Activated CD4-positive, alpha-beta T cell treated with anti-CD3 and anti-CD28 coated beads, Interleukin-2, amount 50 U/mL, for 48 hours (primary cell): ENCODE results near the gene RTN4R.

Experiments used
- DNase-seq, 2 experiments: peaks; one replicate each; pipeline ENCODE4 v3.0.0-alpha.2; 2020

Gene RTN4R

DNA sequence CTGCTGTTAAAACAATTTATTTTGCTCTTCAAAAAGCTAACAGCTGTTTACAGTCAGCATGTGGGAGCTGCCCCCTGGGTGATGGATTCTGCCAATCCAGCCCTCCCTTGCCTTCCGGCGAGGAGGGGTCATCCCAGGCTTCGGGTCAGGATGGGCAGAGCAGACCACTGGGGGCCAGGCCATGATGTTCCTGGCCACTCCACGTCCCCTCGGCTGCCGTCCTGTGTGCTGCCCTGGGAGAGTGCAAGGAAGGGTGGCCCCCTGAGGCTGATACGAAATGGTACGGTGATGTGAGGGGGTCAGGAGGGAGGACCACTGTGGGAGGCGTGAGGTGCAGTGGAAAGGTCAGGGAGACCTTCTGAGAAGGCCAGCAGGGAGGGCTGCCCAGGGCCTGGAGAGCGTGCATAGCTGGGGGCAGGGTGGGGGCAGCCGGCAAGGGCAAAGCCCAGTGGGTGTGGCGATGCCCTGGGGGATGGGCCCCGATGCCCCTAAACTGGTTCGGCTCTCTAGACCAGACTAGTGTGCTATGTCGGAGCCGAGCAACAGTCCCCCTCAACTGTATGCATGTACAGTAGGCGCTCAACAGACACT is 41.3 kb downstream of the RTN4R start:
- DNase-seq: no peak

DNA sequence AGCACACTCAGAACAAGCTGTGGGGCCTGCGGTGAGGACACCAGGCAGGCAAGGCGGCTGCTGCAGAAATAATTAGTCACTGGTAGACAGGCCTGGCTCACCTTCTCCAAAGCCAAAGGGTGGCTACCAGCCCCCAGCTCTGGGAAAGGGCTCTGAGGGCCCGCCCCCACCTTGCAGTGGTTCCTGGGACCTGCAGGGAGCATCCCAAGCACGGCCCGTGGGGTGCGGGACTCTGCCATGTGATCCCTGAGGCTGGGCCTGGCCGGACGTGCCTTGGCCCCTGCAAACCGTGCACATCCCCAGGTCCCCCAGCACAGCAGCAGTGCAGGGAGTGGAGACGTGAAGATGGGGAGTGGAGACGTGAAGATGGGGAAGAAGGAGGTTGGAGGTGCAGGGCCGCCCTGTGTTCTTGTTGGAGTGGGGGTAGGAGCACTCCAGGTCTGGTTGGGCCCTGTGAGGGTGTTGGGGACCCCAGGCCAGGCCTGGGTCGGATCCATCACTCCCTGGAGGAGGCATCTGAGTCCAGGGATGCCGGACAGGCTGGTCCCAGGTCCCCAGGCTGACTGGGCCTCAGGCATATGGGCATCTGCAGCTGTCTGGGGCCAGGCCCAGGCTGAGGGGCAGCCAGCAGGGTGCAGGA is 41.9 kb downstream of the RTN4R start:
- no peak for DNase-seq

DNA sequence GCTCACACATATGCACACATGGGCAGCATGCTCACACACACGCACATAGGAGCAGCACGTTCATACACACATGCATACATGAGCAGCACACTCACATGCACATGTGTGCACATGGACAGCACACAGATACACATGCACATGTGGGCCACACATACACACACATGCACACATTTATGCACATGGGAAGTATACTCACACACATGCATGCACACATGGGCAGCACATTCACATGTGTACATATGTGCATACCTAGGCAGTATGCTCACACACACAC is 42.5 kb downstream of the RTN4R start:
- DNase-seq: no peak

DNA sequence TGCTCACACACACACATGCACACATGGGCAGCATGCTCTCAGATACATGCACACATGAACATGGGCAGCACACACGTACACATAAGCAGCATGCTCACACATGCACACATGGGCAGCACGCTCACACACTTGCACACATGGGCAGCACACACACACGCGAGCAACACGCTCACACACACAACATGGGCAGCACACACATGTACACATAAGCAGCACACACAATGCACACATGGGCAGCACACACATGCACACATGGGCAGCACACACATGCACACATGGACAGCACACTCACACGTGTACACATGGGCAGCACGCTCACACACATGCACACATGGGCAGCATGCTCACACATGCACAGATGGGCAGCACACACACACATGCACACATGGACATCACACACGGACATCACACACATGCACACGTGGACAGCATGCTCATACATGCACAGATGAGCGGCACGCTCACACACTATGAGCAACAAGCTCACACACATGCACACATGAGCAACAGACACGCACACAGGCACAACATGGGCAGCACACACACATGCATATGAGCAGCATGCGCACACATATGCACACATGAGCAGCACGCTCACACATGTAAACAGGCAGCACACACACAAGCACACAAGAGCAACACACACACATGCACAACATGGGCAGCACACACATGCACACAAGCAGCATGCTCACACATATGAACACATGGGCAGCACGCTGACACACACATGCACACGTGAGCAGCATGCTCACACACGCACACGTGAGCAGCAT is 43.0 kb downstream of the RTN4R start:
- no peak for DNase-seq

DNA sequence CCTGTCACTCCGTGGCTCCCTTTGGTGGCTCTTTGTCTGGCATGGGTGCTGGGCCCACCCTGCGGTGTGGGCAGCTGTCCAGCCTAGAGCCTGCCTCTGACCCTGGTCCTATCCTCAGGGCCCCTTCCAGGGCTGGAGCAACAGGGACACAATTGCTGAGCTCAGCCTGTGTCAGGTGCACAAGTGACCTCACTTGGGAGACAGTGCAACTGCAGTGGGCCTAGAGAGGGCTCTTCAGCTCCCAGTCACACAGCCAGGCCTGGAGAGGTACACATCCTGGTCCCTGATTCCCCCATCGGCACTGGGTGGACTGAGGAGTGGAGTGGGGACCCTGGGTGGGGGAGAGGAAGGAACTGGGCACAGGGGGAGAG is 43.9 kb downstream of the RTN4R start:
- no peak for DNase-seq

DNA sequence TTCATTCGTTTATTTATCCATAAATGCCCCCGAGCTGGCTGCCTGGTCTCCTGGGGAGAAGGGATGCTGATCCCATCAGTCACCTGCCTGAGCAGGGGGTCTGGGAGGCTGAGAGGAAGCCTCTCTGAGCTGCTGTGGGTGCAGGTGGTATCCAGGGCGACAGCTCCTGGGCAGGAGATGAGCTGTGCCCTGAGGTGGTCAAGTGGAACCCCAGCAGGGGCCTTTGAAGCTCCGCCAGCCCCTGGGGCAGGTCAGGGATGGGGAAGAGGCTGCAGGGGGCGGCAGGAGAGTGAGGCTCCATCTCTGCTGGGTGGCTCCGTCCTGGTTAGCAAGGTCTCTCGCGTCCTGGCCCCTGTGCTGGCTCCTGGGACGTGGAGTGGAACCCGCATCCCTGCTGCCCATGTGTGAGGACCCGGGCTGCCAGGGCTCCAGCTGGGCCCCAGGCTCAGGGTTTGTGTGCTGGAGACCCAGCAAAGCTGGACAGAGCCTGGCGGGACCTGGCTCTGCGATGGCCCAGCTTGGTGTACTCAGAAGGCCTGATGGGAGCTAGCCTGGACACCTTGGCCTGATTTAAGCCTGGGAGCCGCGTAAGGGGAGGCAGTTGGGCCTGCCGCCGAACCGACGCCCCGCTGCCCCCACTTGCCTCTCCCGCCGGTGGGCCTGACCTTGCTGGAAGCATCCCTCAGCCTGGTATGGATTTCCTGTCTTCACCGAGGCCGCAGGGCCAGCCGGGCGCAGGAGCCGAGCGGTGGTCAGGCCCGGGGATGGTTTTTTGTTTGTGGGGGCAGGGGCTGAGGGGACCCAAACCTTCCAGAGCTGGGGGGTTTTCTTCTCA is 44.5 kb downstream of the RTN4R start:
- DNase-seq: no peak

DNA sequence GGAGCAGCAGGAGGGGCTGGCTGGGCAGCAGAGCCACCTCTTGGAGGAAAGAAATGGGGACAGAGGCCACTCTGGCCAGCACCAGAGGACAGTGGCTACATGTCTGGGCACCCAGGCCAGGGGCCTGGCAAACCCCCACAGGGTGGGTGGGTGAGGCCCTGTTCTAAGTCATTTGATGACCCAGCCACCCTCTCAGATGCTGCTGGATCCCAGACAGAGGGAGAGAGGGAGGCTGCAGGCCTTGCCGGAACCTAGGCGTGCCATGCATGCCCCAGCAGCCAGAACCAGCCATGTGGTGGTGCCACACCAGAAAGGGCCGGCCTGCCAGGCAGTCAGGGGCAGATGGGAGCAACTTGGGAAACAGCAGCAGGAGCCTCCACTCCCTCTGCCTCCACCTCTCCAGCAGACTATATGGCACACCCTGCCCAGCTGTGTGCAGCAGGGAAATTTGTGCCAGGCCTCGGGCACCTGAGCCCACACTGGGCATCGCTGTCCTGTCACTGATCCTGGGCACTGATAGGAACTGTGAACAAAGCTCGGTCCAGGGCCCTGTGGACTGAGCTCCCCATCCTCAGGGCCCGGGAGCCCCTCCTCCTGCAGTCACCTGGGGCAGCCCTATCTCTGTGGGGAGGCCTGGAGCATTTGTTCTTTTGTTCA is 45.2 kb downstream of the RTN4R start:
- no peak for DNase-seq

DNA sequence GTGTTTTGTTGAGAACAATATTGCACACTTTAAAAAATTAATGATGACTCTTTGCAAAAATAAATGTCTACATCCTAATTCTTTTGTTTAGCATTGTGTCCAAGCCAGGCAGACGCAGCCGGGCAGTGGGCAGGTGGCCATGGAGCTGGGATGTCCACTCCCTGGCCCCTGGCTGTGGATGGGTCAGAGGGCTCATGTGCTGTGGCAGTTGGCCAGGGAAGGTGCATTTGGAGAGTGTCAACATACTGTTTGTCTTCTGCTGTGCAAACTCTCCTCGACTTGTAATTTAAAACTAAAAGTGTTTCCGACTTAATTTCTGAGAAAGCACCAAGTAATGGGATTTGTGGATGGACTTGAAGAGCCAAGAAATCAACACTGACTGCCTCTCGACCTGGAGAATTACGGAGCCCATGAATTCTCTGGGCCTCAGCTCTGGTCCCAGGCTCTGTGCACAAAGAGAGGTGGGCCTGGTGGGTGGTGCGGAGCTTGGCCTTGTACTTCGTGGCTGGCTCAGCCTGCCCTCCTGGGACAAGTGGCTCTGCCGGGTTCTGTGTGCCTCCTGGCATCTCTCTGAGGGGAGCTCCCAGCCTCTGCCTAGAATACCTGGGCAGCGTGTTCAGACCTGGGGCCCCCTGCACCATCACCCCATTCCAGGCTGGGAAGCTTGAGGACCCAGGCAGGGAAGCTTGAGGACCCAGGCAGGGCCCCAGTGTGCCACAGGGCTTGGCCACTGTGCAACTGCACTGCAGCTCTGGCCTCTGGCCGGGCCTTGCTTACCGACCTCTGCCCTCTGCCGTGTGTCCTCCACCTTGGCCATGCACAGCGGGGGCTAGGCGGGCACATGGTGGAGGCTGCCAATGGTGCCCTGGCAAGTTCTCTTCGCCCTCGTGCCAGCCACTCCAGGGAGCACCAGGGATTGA is 46.4 kb downstream of the RTN4R start:
- DNase-seq: no peak

DNA sequence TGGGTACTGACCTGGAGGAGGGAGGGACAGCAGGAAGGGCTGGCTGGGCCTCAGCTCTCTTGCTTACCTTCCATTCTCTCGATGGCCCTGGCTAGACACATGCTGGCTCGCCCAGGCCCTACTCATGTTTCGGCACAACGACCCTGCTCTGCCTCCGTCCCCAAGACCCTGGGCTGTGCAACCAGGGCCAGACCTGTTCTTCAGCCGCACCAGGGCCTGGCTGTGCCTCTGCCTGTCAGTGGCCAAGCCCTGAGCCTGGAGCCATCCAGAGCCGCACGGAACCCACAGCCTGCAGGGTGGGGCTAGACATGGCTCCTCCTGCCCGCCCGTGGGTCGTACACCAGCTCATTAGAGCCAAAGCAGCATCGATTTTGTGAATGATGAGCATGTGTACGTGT is 47.5 kb downstream of the RTN4R start:
- DNase-seq: no peak

DNA sequence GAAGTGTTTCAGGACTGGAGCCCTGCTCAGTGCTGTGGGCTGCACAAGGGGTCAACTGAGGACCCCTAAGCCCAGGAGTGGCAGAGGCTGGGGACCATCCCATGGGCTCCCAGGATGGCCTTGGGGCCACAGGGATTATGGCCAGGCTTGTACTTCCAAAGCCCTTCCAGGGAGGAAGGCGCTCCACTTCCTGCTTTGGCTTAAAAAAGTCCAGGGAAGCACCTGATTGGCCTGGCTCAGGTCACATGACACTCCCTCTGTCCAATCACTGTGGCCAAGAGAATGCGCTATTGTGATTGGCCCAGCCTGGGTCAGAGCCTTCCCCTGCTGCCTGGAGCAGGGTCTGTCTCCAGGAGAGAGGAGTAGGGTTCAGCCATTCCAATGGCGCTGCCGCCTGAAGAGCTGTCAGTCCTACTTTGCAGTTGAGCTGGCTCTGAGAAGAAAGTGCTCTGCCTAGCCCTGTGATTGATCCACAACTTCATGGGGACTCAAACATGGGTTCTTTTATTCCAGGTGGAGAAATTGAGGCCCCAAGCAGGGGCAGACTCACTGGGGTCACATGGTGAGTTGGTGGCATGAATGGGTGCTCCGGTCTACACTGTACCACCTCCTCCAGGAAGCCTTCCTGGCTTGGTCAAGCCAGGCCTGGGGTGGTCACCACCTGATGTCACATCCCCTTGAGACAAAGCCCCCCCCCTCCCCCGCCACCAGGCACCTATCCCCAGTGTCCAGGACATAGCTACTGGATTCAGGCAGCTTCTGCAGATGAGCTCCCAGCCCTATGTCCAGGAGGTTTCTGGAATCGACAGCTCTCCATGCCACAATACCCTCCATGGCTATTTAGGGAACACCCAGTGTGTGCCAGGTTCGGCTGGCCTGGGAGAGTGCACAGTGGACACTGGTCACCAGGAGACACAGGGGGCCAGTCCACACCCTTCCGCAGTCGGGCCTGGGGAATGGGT is 48.2 kb downstream of the RTN4R start:
- no peak for DNase-seq

DNA sequence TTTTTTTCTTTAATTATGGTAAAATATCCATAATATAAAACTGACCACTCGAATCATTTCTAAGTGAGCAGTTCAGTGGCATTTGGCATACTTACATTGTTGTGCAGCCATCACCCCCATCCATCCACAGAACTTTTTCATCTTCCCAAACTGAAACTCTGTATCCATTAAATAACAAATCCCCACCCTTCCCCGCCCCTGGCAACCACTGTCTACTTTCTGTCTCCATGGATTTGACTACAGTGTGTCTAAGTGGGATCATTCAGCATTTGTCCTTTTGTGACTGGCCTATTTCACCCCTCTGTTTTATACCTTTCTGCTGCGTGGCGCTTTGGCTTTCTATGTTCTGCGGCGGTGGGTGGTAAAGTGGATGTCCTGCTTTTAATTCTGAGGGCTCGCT is 49.1 kb downstream of the RTN4R start:
- no peak for DNase-seq

DNA sequence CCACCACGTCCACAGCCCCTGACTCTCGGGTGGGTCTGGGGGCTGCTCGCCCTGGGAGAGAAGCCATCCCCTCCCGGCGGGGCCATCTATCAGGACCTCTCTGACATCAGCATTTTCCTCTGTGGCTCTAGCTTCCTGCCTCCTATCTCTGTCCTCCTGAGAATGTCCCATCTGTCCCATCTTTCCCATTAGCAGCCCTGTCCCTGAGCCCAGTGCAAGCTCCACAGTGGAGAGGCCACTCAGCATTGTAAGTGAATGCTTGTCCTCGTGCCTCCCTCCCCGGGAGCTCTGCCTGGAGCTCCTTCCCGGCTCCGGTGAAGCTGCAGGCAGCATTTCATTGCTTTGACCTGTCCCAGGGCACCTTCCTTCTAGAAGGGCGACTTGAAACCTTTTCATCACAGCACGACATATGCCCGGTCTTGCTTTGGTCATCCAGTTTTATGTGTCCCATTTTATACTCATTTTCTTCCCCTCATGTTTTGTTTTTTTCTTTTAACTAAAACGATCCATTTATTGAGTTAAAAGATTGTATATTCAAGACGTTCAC is 49.7 kb downstream of the RTN4R start:
- DNase-seq: no peak

DNA sequence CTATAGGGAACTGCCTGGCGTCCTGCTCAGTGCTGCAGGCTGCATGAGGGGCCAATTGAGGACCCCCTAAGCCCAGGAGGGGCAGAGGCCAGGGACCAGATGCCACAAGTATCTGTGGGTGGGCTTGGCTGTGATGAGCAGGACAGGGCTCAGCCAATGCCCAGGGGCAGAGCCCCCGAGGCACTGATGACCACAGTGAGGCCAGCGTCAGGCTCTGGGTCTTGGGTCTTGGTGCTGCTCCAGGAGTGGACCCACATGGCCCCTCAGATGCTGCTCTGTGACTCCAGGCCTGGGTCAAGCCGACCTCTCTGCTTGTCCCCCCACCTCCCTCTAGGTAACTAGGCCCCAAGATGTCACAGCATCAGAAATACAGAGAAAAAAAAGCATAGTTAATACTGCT is 50.6 kb downstream of the RTN4R start:
- no peak for DNase-seq

DNA sequence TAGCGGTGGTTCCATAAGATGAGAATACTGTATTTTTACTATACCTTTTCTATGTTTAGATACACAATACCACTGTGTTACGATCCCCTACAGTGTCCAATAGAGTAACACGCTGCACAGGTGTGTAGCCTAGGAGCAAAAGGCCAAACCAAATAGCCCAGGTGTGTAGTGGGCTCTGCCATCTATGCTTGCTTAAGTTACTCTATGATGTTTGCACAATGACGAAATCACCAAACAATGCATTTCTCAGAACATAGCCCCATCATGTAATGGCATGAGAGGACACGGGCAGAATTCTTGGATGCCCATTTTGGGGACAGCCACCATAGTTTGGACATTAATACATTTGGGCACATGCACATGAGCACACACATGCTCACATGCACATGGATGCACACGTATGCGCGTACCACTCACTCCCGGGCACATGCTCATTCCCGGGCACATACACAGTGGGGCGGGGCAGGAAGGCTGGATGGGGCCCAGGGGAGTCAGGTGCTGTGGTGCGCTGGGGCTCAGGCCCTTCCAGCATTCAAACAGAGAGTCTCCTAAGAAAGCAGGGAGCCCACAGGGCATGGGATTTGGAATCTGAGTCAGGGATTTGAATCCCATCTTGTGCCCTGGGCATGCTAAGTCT is 51.1 kb downstream of the RTN4R start:
- DNase-seq: no peak

DNA sequence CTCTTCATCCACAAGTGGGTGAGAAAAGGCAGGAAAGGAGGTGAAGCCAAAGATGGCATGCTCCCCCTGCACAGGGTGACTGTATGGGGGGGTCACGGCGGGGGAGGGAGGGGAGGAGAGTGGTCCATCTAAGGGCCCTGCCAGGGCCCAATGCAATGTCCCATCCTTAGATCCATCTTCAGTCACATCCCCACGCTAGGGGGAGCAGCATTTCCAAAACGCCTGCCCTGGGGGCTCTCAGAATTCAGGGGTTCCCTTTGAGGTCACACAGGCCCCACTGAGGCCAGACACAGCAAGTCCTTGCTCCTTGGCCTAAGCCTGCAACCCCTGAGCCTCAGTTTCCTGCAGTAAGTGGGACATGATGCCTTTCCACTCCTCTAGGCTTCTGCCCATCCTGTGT is 52.4 kb downstream of the RTN4R start:
- no peak for DNase-seq

DNA sequence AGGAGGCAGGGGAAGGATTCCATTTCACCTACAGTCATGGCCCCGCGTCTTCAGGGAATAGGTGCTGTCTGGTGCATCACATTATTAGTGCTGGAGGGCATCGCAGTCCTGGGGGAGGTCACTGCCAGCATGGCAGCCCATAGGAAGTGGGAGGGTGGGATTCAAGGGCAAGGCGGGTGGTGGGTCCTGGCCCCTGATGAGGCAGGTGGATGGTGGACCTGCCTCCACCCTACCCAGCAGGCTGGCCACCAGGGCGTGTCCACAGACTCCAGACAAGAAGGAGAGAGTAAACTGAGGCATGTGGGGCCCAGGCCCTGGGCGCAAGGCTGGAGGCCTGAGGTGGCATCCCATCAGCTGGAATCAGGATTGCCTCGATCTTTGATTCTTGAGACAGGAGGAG is 53.3 kb downstream of the RTN4R start:
- DNase-seq: no peak

DNA sequence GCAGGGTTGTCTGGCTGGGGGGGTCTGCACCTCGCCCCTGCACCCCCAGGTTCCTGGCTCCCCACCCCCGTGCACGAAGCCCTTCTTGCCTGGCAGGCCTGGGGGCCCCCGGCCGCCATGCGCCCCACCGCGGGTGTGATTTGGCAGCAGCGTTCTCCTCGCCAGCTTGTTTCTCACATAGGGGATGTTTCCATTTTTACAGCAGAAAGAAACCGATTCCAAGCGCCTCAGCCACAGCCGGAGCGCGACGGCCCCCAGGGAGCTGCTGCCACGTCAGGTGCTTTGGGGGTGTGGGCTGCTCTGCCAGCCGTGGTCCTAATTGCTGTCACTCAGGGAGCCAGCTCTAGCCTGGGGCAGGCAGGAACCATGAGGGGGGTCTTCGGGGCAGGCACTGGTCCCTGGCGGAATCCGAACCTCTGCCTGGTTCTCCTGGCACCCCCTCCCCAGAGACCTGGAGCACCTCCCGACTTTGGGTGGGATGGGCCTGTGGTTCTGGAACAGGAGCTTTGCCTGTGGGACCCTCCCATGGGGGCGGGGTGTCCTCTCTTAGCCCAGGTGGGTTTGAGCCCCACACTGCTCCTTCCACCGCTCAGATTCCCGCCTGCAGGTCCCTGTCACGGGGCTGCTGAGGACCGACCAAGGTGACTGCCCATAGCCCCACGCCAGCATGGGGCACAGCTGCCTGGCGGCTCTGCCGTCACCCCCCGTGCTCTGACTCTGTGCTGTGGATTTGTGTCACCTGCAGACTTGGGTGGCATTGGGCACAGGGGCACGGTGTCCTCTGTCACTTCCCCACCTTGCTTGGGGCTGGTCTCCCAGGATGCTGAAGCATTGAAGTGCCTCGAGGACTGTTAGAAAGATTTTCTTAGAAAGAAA is 54.0 kb downstream of the RTN4R start:
- DNase-seq: no peak

DNA sequence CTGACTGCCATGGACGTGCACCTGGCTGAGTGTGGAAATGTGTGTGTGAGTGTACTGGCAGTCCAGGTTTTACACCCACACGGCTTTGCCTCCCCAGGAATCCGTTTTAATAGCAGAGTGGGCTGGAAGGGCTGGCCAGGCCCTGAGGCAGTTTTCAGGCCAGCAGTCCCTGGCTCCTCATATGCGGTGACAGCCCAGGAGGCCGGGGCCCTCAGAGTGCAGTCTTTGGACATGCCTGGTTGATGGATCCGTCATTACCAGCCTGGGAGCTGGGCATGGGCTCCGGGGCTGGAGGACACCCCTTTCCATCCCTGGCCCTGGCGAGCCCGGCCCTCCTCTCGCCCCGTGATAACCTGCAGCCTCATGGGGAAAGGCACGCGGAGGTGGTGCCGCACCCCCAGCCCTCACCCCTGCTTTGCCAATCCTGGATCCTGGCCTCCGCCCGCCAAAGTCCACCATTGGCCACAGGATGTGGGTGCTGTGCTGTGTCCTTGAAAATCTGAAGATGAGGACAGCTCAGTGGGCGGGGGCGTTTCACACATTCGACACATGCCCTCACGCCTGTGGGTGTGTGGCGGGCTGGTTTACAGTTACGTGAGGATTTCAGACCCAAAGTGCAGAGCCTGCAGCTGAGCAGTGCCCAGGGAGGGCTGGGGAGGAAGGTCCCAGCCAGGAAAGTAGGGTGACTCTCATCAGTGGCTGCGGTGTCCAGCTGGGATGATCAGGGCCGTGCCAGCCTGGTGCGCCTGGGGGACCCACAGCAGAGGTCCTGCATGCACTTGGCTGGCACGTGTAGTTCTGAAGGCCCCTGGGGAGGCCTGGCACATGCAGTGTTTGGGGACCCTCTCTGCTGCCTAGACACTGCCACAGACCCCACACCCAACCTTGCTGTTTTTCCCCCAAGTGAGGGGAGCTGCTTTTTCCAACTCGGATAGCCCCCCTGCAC is 55.1 kb downstream of the RTN4R start:
- no peak for DNase-seq
